ENCODE results near the gene SCYGR8. TPM values are rescaled to one million over a fixed set of nuclear protein-coding genes. Genes with fewer than 3 reads are reported as not detected.
A peak's percentile ranks its signal among the peaks of the same experiment; 100 is the strongest.
"Not testable (repeated sequence)": the region's sequence is repeated elsewhere in the genome, so short reads cannot be mapped to it uniquely, and the experiment has no call there.

Gene SCYGR8
- total and polyA plus RNA-seq, 8 donors = not detected

GRCh38 chr2:227717687-227718567 is 27.8 kb upstream of the SCYGR8 start, which contains the start of gene SLC19A3:
SLC19A3 (minus strand) TSS chr2:227718028; CDS start chr2:227702318, 15,710 bp downstream.
- DNase-seq (peak; percentile 86 to 97 (median 93)), ATAC-seq (peak; percentile 96)
- intact Hi-C loops (cut with DNase I) = no loop called here
- Histone ChIP-seq H3K27ac (peak within 1 kb of the TSS; percentile 35 to 61), H3K27me3 (peaks cover 0 to 15% of the 10 kb centered on the region in 2 donors), H3K36me3 (no peaks in the 10 kb centered on the region), H3K9me3 (no peaks in the 10 kb centered on the region), H3K4me3 (peak within 1 kb of the TSS; percentile 29 to 45), H3K4me1 (no peaks in the 10 kb centered on the region)
- TF ChIP-seq, protein P1, sequence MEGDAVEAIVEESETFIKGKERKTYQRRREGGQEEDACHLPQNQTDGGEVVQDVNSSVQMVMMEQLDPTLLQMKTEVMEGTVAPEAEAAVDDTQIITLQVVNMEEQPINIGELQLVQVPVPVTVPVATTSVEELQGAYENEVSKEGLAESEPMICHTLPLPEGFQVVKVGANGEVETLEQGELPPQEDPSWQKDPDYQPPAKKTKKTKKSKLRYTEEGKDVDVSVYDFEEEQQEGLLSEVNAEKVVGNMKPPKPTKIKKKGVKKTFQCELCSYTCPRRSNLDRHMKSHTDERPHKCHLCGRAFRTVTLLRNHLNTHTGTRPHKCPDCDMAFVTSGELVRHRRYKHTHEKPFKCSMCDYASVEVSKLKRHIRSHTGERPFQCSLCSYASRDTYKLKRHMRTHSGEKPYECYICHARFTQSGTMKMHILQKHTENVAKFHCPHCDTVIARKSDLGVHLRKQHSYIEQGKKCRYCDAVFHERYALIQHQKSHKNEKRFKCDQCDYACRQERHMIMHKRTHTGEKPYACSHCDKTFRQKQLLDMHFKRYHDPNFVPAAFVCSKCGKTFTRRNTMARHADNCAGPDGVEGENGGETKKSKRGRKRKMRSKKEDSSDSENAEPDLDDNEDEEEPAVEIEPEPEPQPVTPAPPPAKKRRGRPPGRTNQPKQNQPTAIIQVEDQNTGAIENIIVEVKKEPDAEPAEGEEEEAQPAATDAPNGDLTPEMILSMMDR (IDR thresholded peaks at IDR 0.05) = no peak

GRCh38 chr2:227719641-227720040 is 26.1 kb upstream of the SCYGR8 start:
- H3K27ac ChIP-seq = no peak overlapping the region
- no peaks in the 10 kb centered on the region for H3K36me3 ChIP-seq
- DNase-seq (no peak), ATAC-seq (peak; percentile 6)
- H3K4me3 ChIP-seq = no peak overlapping the region
- H3K4me1 ChIP-seq = no peaks in the 10 kb centered on the region
- no peaks in the 10 kb centered on the region for H3K9me3 ChIP-seq
- intact Hi-C loops (cut with DNase I) = no loop called here
- TF ChIP-seq, protein P1 (IDR thresholded peaks at IDR 0.05) = no peak
- H3K27me3 ChIP-seq = peaks cover 0 to 15% of the 10 kb centered on the region in 2 donors

- peaks cover 0 to 15% of the 10 kb centered on the region in 2 donors for H3K27me3 ChIP-seq
- ATAC-seq (no peak), DNase-seq (no peak)
- TF ChIP-seq, protein P1 (IDR thresholded peaks at IDR 0.05) = no peak
- H3K27ac ChIP-seq = no peak overlapping the region
- intact Hi-C loops (cut with DNase I) = no loop called here
- no peaks in the 10 kb centered on the region for H3K4me1 ChIP-seq
- no peak overlapping the region for H3K4me3 ChIP-seq
- H3K36me3 ChIP-seq = no peaks in the 10 kb centered on the region
- no peaks in the 10 kb centered on the region for H3K9me3 ChIP-seq
These were observed 25.0 kb upstream of the SCYGR8 start for GRCh38 chr2:227720680-227721079.

DNA sequence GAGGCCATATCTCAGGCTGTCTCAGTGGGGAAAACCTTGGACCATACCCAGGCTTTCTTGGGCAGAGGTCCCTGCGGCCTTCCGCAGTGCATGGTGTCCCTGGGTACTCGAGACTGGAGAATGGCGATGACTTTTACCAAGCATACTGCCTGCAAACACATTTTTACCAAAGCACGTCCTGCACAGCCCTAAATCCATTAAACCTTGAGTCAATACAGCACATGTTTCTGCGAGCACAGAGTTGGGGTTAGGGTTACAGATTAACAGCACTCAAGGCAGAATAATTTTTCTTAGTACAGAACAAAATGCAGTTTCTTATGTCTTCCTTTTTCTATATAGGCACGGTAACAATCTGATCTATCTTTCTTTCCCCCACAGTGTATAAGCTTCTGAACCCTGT is 22.9 kb upstream of the SCYGR8 start:
- H3K4me3 ChIP-seq; H3K27ac ChIP-seq; H3K36me3 ChIP-seq; ATAC-seq; H3K9me3 ChIP-seq; H3K4me1 ChIP-seq; intact Hi-C loops (cut with DNase I); H3K27me3 ChIP-seq: not testable (repeated sequence)
- peak in 1 of 4 donors; percentile 11 for DNase-seq

- H3K9me3 ChIP-seq = no peaks in the 10 kb centered on the region
- no peaks in the 10 kb centered on the region for H3K27me3 ChIP-seq
- H3K4me3 ChIP-seq = no peak within 1 kb of the TSS
- H3K36me3 ChIP-seq = no peaks in the 10 kb centered on the region
- intact Hi-C loops (cut with DNase I) = no loop called here
- H3K27ac ChIP-seq = no peak within 1 kb of the TSS
- H3K4me1 ChIP-seq = no peaks in the 10 kb centered on the region
- no peak for ATAC-seq
- TF ChIP-seq, protein P1 (IDR thresholded peaks at IDR 0.05) = no peak
- DNase-seq = no peak
These were observed 21.2 kb upstream of the SCYGR8 start, which contains the start of gene SCYGR6 for GRCh38 chr2:227724394-227725039. SCYGR6 (minus strand) TSS chr2:227724757; CDS start chr2:227724757, 0 bp downstream.

All from left lung (tissue), 10 donors.